GM03348 (cell line): ENCODE results near the gene OR1E2.
"Not testable (repeated sequence)": the region's sequence is repeated elsewhere in the genome, so short reads cannot be mapped to it uniquely, and the experiment has no call there.

Source experiments
- DNase-seq: peaks from one replicate; pipeline ENCODE4 v3.0.0; 2012; ENCODE audit warnings: low spot score

The OR1E2 gene

DNA sequence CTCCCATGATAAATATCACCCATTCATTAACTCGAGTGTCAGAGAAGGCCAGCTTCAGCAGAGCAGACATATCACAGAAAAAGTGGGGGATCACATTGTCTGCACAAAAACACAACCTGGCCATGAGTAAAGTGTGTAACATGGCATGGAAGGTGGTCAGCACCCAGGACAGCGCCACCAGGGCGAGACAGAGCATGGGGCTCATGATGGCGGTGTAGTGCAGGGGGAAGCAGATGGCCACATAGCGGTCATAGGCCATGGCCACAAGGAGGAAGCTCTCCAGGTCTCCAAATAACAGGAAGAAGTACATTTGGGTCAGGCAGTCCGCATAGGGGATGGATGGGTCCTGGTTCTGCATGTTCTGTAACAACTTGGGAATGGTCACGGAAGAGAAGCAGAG, 35.8 kb downstream of the OR1E2 start:
- not testable (repeated sequence) for DNase-seq

DNA sequence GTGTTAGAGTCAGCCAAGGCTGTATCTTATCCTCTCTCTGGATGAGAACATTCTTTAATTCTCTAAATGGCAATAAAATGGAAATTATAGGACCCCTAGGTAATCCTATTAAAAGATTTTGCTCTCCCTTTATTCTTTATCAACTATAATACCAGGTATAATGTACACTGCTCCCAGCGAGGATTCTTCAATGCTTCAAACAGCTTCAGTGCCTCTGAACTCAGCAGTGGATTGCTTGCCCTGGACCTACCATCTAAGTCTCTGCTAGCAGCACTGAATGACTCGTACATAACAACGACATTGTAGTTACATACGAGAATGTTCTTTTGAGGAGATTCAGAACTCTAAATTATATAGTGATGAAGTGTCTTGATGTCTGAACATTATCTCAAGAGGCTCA, 43.9 kb downstream of the OR1E2 start:
- DNase-seq = no peak

DNA sequence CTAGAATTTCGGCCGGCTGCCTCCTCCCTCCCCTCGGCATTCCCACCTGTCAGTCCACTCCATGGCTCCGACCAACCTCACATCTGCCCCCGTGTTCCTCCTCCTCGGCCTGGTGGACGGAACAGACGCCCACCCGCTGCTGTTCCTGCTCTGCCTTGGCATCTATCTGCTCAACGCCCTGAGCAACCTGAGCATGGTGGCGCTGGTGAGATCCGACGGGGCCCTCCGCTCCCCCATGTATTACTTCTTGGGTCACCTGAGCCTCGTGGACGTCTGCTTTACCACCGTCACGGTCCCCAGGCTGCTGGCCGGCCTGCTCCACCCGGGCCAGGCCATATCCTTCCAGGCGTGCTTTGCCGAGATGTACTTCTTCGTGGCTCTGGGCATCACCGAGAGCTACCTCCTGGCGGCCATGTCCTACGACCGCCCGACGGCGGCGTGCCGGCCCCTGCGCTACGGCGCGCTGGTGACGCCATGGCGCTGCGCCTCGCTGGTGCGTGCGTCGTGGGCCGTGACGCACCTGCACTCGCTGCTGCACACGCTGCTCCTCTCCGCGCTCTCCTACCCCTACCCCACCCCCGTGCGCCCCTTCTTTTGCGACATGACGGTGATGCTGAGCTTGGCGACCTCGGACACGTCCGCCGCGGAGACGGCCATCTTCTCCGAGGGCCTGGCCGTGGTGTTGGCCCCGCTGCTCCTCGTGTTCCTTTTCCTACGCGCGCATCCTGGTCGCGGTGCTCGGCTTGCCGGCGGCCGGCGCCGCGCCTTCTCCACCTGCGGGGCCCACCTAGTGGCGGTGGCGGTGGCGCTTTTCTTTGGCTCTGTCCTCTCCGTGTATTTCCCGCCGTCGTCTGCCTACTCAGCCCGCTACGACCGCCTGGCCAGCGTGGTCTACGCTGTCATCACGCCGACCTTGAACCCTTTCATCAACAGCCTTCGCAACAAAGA, 47.5 kb downstream of the OR1E2 start, which contains the start of gene OR3A2:
Gene OR3A2 (minus strand): TSS at position 440 of the 948 bp plus-strand sequence.
- no peak for DNase-seq
